MG63 (cell line): Measurements from ENCODE around the gene NDUFAF3. TPM values are rescaled to one million over a fixed set of nuclear protein-coding genes. Genes with fewer than 3 reads are reported as not detected.

Experiments used
- DNase-seq: peaks from one replicate; pipeline ENCODE4 v3.0.0-alpha.2; 2020
- H3K27me3 ChIP-seq: fragments of 250-450 bp; sonication (Bioruptor Pico); 2 replicates; pipeline ENCODE4 v1.5.1; 2020; ENCODE audit warnings: mild to moderate bottlenecking, moderate library complexity
- H3K36me3 ChIP-seq: fragments of 250-450 bp; sonication (Bioruptor Pico); 2 replicates; pipeline ENCODE4 v1.5.1; 2020; ENCODE audit warnings: mild to moderate bottlenecking, moderate library complexity
- H3K4me3 ChIP-seq: fragments of 250-450 bp; sonication (Bioruptor Pico); 2 replicates; pipeline ENCODE4 v1.5.1; 2020; ENCODE audit warnings: mild to moderate bottlenecking, moderate library complexity
- H3K9me3 ChIP-seq: fragments of 250-450 bp; sonication (Bioruptor Pico); 2 replicates; pipeline ENCODE4 v1.5.1; 2020; ENCODE audit warnings: mild to moderate bottlenecking, moderate library complexity
- total RNA-seq: library from RNA; depleted of rRNA; stranded (reverse); fragments of >200 nt; shearing (Covaris generic); gene quantifications from 2 replicates; pipeline ENCODE4 v1.2.3, GENCODE V29; 2014; ENCODE audit warnings: low replicate concordance; rRNA removed

NDUFAF3 gene, protein sequence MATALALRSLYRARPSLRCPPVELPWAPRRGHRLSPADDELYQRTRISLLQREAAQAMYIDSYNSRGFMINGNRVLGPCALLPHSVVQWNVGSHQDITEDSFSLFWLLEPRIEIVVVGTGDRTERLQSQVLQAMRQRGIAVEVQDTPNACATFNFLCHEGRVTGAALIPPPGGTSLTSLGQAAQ
- total RNA-seq: 37.8 and 91.3 TPM in 2 replicates

DNA sequence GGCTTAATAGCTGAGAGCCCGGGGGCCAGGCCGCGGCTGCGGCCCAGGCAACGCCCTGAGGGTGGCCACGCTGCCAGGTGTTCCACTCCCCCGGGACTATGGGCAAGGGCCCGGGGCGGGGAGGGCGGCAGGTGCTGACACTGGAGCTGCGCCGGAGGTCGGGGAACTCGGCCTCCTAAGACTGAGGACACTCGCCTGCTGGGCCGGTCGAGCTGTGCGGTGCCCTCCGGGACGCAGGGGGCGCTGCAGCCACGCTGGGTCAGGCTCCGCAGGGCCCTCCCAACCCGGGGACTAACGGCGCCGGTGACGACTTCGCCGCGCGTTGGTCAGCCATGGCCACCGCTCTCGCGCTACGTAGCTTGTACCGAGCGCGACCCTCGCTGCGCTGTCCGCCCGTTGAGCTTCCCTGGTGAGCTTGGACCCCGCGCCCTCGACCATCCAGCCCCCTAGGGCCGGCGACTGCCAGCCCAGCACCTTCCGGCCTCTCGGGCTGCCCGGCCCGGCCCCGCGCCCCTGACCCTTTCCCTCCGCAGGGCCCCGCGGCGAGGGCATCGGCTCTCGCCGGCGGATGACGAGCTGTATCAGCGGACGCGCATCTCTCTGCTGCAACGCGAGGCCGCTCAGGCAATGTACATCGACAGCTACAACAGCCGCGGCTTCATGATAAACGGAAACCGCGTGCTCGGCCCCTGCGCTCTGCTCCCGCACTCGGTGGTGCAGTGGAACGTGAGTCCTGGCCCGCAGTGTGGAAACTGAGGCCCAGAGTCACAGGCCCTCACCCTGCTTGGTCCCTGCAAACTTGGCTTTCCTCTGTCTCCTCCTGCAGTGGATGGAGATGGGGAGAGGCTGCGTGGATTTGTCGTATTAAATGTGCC is at the start of gene NDUFAF3:
Gene NDUFAF3, plus strand, starts transcription at position 309 of the 875 bp plus-strand sequence. Its CDS starts 24 bp downstream, at position 333.
- peak within 1 kb of the TSS; percentile 68 for H3K4me3 ChIP-seq
- H3K27me3 ChIP-seq: no peaks in the 10 kb centered on the region
- H3K9me3 ChIP-seq: no peaks in the 10 kb centered on the region
- peak; percentile 92 for DNase-seq
- H3K36me3 ChIP-seq: peaks cover 25% of the 10 kb centered on the region

DNA sequence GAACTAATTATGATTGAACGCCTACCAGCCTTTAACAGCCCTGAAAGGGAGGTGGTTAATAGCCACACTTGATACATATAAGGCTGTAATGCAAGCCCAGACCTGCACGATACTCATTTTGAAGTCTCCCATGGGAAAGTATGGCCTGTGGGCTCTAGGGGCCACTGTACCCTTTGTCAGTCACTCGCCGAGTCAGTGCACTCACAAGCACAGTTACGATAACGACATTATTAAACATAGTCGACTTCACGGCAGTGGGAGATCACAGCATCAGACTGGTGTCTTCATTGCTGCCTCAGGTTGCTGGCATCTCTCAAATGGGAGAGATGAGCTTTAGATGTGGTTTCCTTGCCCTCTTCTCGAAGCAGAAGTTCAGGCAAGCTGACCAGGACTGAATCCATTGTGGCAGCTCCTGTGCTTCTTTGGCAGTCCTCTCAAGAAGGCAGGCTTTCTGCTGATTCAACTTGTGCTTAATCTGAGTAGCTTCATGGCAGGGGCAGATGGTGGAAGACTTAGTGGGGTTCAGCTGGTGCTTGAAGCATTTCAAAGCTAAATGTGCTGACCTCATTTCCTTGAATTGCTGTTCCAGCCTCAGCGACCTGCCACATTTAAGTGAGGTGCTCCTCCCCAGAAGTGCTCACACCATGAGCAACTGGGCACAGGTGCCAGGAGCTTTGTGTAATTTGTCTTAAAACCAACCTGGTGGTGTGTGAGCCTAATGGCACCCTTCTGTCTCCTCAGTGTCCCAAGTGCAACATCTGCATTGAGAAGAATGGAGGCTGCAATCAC is 47.7 kb upstream of the NDUFAF3 start:
- no peak for DNase-seq
- no peaks in the 10 kb centered on the region for H3K9me3 ChIP-seq
- no peaks in the 10 kb centered on the region for H3K27me3 ChIP-seq
- H3K4me3 ChIP-seq: no peak overlapping the region
- H3K36me3 ChIP-seq: peaks cover 27% of the 10 kb centered on the region

DNA sequence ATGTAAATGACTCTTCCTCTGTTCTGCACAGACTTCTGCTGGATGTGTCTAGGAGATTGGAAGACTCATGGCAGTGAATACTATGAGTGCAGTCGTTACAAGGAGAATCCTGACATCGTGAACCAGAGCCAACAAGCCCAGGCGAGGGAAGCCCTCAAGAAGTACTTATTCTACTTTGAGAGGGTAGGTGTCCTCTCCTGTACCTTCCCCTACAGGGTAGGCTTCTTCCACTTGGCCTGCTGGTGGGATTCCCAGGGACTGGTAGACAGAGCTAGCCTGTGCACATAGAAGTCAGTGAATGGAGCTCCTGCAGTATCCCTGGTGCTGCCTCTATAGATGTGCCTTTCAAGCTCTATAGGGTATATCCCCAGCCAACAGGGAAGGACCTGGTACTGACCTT is 42.5 kb upstream of the NDUFAF3 start:
- DNase-seq: no peak
- H3K4me3 ChIP-seq: no peak overlapping the region
- peaks cover 12% of the 10 kb centered on the region for H3K36me3 ChIP-seq
- no peaks in the 10 kb centered on the region for H3K27me3 ChIP-seq
- H3K9me3 ChIP-seq: no peaks in the 10 kb centered on the region

DNA sequence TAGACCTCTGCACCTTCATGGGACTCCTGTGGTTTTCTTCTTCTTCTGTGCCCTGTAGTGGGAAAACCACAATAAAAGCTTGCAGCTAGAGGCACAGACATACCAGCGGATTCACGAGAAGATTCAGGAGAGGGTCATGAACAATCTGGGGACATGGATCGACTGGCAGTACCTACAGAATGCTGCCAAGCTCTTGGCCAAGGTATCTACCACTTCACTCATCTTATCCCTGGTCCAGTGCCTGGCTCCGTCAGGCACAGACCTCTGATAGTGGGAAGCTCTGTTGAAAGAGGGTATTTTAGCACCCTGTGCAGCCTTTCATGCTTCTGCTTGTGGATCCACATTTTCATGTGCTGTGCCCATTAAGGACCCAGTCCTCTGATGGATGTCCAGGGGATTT is 41.6 kb upstream of the NDUFAF3 start:
- peaks cover 7% of the 10 kb centered on the region for H3K36me3 ChIP-seq
- no peak for DNase-seq
- H3K4me3 ChIP-seq: no peak overlapping the region
- H3K27me3 ChIP-seq: no peaks in the 10 kb centered on the region
- H3K9me3 ChIP-seq: no peaks in the 10 kb centered on the region

DNA sequence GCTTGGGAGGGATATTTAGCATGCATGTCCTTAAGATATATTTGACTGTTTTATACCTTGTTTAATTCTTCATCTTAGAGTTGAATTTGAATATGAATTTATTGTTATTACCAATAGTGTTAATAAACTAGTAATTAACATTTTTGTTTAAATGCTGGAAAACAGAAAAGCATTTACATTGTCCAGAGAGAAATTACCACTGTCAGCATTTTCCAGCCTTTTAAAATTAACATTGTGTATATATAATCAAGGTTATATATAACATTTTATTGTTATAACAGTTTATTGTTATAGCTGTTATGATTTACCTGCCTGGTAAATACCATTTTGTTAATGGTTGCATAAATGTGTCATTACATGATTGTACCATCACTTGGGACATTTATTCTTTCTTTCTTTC is 39.9 kb upstream of the NDUFAF3 start:
- peaks cover 7% of the 10 kb centered on the region for H3K36me3 ChIP-seq
- no peaks in the 10 kb centered on the region for H3K27me3 ChIP-seq
- H3K9me3 ChIP-seq: no peaks in the 10 kb centered on the region
- H3K4me3 ChIP-seq: no peak overlapping the region
- DNase-seq: no peak

DNA sequence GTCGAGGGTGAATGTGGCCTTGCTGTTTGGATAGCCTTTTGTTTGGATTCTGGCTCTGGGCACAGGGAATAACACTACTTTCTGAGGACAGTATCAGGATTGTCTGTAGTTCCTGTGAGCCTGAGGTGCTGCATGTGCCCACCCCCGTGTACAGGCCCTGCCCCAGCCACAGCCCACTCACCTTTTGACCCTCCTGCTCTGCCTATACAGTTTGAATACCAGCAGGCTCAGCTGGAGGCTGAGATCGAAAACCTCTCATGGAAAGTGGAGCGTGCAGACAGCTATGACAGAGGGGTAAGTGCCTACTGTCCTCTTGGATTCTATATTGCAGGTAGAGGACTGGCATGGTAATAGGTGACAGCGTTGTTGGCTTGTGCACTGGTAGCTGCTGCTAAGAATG is 39.2 kb upstream of the NDUFAF3 start:
- DNase-seq: no peak
- H3K36me3 ChIP-seq: peaks cover 7% of the 10 kb centered on the region
- H3K27me3 ChIP-seq: no peaks in the 10 kb centered on the region
- no peak overlapping the region for H3K4me3 ChIP-seq
- no peaks in the 10 kb centered on the region for H3K9me3 ChIP-seq

DNA sequence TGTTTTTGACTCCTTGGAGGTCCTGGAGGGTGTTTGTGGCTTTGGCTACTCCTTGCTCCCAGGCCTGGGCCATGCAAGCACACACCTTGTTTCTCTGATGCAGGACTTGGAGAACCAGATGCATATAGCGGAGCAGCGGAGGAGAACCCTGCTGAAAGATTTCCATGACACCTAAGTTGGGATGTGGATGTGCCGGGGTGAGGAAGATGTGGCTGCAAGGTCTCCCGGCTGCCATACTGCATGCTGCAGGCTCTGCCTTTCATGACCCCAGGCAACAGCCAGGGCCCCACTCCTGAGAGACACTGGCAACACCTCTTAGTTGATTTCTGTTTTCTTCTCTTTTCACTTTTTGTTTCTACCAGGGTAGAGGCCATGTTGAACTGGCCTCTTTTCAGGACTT is 38.8 kb upstream of the NDUFAF3 start:
- no peaks in the 10 kb centered on the region for H3K27me3 ChIP-seq
- peaks cover 7% of the 10 kb centered on the region for H3K36me3 ChIP-seq

DNA sequence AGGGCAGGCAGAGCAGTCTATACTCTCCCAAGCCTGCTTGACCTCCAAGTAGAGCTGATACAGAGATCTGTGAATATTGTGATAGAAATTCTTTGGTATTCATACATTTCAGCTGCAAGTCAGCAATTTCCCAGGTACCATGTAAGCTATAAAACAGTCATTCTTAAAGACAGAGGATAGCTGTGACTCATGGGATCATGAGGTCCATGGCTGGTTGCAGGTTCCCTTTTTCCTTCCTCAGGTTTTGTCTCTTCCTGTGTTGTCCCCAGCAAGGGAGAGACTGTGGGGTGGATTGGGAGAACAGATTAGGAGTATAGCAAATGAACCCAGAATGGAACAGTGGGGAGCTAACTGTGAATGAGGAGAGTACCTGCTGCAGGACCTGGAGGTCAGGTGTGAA is 37.3 kb upstream of the NDUFAF3 start:
- H3K36me3 ChIP-seq: peaks cover 7% of the 10 kb centered on the region
- H3K9me3 ChIP-seq: no peaks in the 10 kb centered on the region
- DNase-seq: no peak
- no peaks in the 10 kb centered on the region for H3K27me3 ChIP-seq
- H3K4me3 ChIP-seq: no peak overlapping the region

More for the DNA sequence above, 38.8 kb upstream of the NDUFAF3 start:
- no peak overlapping the region for H3K4me3 ChIP-seq
- no peaks in the 10 kb centered on the region for H3K9me3 ChIP-seq
- no peak for DNase-seq

DNA sequence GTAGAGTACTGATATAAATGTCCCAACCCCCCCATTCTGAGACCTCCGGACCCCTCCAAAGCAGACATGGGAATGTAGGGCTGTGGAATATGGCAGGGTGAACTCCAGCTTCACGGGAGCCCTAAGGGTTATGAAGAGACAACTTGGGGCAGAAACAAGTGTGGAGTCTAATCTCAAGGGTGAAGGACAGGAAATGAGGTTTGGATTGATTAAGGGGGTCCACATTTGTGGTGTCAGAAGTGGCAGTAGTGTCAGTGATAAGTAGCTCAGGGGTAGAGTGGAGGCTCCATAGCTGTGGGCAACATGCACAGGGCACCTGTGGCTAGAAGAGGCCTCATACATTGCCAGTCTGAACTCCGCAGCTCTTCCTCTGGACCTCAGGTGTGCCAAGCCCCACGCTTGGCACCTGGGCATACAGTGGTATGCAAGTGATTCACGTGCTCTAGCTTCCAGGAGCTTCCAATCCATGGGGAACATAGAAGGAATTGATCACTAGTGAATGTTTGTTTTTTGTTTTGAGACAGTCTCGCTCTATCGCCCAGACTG is 36.0 kb upstream of the NDUFAF3 start:
- no peak for DNase-seq

DNA sequence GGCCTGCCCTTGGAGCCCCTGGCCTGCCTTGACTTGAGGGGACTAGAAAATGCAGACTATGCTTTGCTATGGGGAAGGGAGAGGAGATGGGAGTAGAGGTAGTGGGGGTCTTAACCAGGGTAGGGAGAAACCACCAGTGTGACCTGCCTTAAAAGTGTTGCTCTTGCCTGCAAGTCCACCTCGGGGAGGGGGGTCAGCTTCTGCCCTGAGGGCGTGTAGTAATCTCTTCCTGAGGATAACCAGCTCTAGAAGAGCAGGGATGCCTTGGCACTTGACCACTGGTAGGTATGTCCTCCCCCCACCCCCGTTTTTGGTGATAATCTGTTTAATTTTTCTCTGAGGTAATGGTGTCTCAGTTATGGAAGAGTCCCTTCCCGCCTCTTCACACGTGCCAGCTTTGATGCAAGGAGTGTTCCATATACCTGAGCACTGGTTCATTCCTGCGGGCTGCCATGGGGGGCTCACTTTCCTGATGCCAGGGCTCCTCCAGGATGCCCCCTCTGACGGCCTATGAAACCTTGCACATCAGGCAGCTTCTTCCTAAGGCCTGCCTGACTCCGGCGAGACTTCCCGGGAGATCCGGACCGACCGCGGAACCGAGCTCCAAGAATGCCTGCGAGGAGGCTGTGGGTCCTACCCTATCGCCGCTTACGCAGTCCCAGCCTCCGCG is 32.7 kb upstream of the NDUFAF3 start:
- no peaks in the 10 kb centered on the region for H3K27me3 ChIP-seq
- DNase-seq: no peak
- H3K9me3 ChIP-seq: no peaks in the 10 kb centered on the region
- H3K36me3 ChIP-seq: no peaks in the 10 kb centered on the region
- no peak overlapping the region for H3K4me3 ChIP-seq

More for the DNA sequence above, 36.0 kb upstream of the NDUFAF3 start:
- H3K36me3 ChIP-seq: peaks cover 4% of the 10 kb centered on the region
- no peaks in the 10 kb centered on the region for H3K9me3 ChIP-seq
- no peaks in the 10 kb centered on the region for H3K27me3 ChIP-seq
- H3K4me3 ChIP-seq: no peak overlapping the region

DNA sequence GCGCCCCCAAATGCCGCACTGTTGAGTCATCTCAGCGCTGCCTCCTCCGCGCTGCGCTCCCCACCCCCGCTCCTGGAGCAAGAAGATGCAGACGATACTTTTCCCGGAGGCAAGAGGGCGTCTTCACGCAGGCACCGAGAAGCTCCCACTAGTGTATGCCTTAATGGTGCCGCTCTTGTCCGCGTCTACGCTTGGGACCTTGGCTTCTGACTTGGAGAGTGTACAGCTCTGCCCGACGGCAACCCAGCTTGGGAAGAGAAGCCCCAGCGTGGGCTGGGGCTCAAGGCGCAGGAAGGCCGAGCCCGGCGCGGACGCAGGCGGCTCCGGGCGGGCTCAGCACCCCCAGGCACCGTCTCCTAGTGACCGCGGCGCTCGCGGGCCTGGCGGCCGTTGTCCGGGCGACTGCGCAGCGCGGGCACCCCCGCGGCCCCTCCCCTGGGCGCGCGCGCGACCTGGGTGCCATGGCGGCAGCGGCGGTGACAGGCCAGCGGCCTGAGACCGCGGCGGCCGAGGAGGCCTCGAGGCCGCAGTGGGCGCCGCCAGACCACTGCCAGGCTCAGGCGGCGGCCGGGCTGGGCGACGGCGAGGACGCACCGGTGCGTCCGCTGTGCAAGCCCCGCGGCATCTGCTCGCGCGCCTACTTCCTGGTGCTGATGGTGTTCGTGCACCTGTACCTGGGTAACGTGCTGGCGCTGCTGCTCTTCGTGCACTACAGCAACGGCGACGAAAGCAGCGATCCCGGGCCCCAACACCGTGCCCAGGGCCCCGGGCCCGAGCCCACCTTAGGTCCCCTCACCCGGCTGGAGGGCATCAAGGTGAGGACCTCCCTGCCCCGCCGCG is 31.9 kb upstream of the NDUFAF3 start, which contains the start of gene P4HTM:
Gene P4HTM, plus strand, starts transcription at position 446 of the 840 bp plus-strand sequence. Its CDS starts 16 bp downstream, at position 462.
- peak; percentile 61 for DNase-seq

DNA sequence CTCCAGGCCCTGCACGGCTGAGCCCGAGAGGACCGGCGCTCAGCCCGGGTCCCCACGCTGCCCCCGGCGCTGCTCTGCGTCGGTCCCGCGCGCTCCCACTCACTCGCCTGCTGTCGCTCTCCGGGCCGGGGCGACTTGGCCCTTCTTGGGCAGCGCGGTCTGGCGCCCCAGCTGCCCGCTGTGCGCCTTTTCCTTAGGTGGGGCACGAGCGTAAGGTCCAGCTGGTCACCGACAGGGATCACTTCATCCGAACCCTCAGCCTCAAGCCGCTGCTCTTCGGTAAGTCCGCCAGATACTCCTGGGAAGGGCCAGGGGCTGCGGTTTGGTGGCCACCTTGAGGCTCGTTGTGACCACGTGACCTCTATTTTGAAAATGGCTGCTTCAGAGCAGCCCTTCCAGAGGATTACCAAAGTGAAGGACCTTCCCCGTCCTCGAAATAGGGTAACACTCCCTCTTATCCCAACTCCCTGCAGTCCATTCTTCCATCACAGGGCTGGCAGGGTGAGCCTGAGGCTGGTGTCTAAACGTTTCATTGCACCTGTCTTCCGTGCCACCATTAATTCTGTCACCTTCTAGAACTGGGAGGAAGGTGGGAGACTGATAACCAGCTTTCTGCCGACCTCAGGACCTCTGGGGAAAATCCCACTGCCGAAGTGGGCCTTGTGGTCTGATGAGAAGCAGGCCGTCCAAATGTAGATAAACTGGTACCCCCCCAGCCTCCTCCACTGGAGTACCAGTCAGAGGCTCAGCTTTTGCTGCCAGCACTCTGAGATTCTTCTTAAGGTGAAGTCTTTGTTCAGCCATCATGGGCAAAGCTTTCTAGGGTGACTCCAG is 31.1 kb upstream of the NDUFAF3 start:
- H3K27me3 ChIP-seq: no peaks in the 10 kb centered on the region
- H3K9me3 ChIP-seq: no peaks in the 10 kb centered on the region
- no peak overlapping the region for H3K4me3 ChIP-seq
- no peaks in the 10 kb centered on the region for H3K36me3 ChIP-seq
- DNase-seq: no peak

More for the DNA sequence above, 31.9 kb upstream of the NDUFAF3 start, which contains the start of gene P4HTM:
- H3K9me3 ChIP-seq: no peaks in the 10 kb centered on the region
- no peak within 1 kb of the TSS for H3K4me3 ChIP-seq
- H3K36me3 ChIP-seq: no peaks in the 10 kb centered on the region
- H3K27me3 ChIP-seq: no peaks in the 10 kb centered on the region

DNA sequence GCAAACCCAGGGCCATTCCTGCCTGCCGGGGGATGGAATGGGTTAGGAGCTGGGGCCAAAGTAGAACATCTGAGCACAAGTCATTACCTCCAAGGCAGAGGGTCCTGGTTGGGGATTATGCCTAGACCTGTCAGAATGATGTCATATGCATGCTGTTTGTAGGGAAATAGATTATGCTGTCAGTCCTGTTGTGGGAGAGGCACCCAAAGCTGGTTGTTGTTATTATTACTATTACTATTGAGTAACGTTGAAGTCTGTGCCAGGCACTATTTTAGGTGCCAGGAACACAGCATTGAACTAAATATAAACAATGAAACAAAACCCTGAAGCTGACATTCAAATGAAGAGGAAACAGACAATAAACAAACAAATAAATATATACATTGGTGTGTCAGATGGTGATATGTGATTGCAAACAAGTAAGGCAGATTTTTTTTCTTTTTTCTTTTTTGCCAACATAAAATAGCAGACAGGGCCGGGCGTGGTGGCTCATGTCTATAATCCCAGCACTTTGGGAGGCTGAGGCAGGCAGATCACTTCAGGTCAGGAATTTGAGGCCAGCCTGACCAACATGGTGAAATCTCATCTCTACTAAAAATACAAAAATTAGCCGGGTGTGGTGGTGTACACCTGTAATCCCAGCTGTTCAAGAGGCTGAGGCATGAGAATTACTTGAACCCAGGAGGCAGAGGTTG is 29.9 kb upstream of the NDUFAF3 start:
- Histone ChIP-seq H3K27me3 (no peaks in the 10 kb centered on the region), H3K36me3 (no peaks in the 10 kb centered on the region), H3K9me3 (no peaks in the 10 kb centered on the region), H3K4me3 (no peak overlapping the region)
- no peak for DNase-seq

DNA sequence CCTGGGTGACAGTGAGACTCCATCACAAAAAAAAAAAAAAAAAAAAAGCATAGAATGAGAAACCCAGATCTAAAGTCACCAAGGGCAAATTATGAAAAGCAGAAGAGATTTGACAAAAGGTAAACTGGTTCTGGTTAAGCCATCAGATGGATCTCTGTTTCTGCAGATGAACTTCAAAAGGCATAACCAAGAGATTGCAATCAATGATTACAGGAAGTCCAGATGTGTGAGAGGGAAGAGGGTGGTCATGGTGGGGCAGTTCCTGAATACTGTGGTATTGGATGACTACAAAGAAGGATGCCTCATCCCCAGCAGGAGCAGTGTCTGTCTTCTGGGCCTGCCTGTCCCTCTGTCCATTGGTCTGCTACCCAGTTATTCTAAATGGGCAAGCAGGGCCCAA is 28.1 kb upstream of the NDUFAF3 start:
- no peak for DNase-seq
- H3K4me3 ChIP-seq: no peak overlapping the region
- H3K36me3 ChIP-seq: no peaks in the 10 kb centered on the region
- H3K27me3 ChIP-seq: no peaks in the 10 kb centered on the region
- H3K9me3 ChIP-seq: no peaks in the 10 kb centered on the region
